GOT3 (cell line): ENCODE results near the gene WBP11.

Experiments
- DNase-seq: peaks from one replicate; lab custom pipeline; 2025; ENCODE audit warnings: mixed read lengths; lab: John Stamatoyannopoulos, UW

WBP11 gene

DNA sequence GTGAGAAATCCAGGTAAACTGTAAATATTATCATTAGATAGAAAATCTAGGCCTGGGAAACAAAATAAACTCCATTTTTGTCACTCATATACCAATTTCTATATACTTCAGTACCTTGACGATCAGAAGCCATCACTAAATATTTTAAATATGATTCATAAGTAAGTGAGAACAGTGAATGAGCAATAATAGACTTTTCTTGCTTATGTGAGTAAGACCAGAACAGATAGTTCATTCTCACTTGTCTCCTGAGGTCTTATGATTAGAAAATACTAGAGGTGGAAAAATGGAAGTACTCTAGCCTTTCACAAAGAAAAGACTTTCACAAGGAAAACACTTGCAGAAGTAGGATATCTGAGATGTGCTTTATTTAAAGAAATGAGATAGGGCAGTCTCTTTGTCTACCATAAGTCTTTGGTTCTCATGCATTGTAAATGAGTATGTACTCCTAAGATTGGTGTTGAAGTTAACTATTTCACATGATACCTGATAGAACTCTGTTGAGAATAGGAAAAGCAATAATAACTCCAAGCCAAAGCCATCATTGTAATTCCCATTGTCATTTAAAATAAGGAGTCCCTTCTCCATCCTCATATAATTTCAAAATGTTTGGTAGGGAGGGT, 20.8 kb upstream of the WBP11 start:
- DNase-seq: no peak

DNA sequence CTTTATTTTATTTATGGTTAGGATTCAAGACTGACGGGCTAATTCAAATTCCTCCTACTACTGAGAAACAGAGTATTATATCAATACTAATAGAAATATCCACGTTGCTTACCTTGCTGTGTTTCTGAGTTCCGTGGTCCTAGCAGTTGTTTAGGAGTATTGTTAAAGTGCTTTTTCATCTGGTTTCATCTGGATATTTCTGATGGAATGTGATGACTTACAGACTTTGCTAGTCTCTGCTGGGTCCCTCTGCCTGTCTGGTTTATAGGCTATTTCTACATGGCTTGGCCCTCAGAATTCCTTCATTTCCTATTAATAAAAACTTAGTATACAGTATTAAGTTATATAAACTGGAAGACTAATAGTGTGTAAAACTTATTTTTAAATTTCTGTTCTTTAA, 10.7 kb upstream of the WBP11 start, which contains the start of gene SMCO3:
Gene SMCO3 (minus strand): TSS at position 169 of the 400 bp plus-strand sequence. CDS start 7,502 bp downstream, outside the sequence.
- DNase-seq: no peak

- DNase-seq: no peak
These were observed 8.2 kb upstream of the WBP11 start for GRCh38 chr12:14811486-14811885.

DNA sequence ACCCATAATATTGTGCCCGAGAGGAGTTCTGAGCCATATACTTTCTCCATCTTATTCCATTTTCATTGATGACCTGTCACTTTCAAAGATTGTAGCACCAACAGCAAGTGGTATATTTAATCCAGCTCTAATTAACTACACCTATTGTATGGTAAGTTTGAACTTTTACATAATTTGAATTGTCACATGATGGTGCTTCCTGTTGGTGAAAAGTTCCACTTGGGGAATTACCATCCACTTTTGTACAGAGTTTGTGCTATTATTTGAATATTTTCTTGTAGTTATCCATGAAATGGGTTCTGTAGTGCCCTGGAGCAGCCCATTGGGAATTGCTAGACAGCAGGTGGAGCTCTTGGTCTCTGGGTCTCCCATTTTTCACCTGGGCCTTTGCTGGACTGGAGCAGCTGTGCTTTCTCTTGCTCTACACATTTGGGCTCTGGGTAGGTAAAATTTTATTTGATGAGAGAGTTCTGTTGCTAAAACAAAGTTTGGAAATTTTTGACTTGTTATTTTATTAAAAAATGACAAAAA, 7.7 kb upstream of the WBP11 start:
- DNase-seq: no peak

- no peak for DNase-seq
These were observed 7.1 kb upstream of the WBP11 start for GRCh38 chr12:14810167-14810952.

- DNase-seq: no peak
These were observed 517 bp upstream of the WBP11 start for GRCh38 chr12:14803830-14804160.

GRCh38 chr12:14802721-14803010, 612 bp downstream of the WBP11 start:
- no peak for DNase-seq

- DNase-seq: no peak
These were observed 1.0 kb downstream of the WBP11 start for GRCh38 chr12:14802247-14802646.

GRCh38 chr12:14795028-14795448, 8.2 kb downstream of the WBP11 start:
- DNase-seq: no peak

- DNase-seq: no peak
These were observed 17.7 kb downstream of the WBP11 start for GRCh38 chr12:14785568-14785967.

DNA sequence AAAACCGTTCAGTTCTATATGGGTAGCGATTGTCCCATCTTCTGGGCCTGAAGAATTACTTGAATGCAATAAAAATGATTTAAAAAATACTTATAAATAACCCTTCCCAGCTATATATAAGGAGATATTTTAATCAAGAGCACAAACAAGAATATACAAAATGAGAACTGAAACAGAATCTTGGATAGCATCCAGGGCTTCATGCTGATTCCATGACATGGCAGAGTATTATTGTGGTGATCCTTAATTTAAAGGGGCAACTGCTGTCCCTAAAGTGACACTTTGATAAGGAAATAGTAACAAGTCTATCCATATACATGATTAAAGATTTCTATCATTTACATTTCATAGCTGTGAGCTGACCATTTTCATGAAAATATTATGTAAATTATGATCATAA, 18.8 kb downstream of the WBP11 start:
- DNase-seq: no peak

DNA sequence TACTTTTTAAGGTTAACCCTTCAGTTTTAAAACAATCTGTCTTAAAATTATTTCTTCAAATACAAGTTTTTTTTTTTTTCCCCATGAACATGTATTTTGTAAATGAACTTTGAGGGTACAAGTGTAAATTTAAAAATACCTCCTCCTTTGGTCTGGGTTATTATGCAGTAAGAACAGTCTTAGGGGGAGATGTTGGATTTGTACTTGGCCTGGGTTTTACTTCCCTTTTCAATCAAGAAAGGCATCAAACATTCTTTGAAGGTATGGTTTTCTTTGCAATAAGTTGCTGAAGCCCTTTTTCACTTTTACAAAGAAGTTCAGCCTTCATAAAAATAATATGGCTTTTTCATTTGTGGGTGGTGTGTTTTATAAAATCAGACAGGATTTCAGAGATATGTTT, 20.5 kb downstream of the WBP11 start:
- DNase-seq: no peak

GRCh38 chr12:14781563-14781962, 21.7 kb downstream of the WBP11 start:
- DNase-seq: no peak

- no peak for DNase-seq
These were observed 22.4 kb downstream of the WBP11 start for GRCh38 chr12:14780859-14781258.

DNA sequence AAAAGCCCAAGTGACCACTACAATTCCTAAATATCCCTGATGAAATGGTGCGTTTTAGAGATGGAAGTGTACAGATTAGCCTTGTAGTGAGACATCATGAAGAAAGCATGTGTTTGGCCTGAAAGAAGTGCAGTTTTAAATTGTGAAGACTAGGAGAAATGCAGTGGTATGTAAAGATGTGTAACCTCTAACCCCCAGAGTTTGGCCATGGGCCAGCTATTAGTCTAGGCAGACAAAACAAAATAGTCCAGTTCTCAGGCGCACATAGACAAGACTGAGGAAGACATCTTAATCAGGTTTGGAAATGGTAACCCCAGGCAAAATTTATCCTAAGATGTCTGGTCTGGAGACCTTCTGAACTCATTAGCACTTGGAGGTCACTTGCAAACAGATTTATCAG, 23.4 kb downstream of the WBP11 start:
- DNase-seq: no peak

DNA sequence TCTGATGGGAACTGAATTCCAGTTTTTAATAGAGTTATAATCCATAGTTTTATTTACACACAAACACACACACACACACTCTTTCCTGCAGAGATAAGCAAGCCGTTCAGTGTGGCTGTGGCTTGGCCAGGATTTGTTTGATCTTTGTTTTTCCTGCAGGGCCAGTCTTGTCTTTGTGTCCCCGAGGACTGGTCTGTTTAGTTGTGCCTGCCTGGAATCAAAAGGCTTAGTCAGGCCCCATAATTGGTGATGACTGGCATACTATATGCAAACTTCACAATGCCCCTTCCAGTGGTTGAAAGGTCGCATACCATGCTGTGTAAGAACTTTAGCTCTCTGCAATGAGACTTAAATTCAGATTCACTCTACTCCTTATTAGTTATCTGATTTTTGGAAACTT, 26.0 kb downstream of the WBP11 start:
- no peak for DNase-seq

GRCh38 chr12:14776236-14776961, 26.9 kb downstream of the WBP11 start:
- no peak for DNase-seq

DNA sequence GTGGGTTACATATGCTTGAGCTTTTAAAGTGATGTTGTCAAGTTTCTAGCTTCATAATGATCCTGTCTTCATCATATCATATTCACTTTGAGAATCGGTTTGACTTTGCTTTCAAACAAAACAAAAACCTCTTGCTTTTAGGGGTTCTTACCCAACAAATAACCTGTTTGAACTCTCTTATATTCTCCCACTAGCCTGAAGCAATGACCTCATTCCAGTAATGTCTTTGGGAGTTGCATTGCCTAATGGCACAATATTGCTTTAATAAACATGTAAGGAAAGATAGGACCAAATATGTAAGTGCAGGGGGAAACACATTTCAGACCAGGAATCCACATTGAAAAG, 27.7 kb downstream of the WBP11 start:
- DNase-seq: no peak

GRCh38 chr12:14774906-14775635, 28.2 kb downstream of the WBP11 start:
- no peak for DNase-seq

- DNase-seq: peak; percentile 70
These were observed 29.0 kb downstream of the WBP11 start for GRCh38 chr12:14774074-14774905.

DNA sequence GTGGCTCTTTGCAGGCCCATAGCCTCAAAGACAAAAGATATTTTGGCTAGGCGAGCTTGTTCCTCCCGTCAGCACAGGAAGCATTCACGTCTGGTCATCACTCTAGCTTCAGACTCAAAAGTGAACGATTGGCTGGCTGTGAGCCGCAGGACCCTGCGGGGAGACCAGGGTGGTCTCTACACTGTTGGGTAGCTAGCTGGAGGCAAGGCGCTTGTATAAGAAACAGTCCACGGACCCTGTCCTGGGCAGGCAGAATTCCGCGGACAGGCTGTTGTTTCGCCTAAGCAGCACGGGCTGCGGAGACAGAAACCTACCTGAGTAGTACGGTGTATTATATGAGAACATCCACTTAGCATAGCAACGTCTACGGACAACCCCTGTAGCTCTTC, 29.6 kb downstream of the WBP11 start:
- DNase-seq: no peak

DNA sequence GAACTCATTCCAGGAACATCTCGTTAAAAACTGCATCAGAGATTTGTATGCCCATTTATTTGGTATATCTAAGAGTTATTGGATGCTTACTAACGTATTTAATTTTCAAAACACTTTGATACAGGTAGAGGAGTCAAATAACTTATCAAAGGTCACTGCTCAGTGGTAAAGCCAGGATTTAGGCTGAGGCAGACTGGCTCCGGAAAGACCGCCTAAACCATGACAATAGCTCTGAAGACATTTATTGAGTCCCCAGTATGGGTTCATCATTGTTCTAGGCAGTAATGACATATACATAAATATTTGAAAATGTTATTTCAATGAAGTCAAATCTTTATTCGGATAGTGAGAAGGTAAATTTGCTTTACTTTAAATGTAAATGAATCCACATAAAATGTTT, 30.3 kb downstream of the WBP11 start:
- DNase-seq: no peak
